SU-DHL-6 (cell line): ENCODE measurements around the gene MAGOH.

ENCODE experiments used
- H2AFZ ChIP-seq: fragments of 200-600 bp; sonication (generic); 2 replicates; pipeline ENCODE4 v1.6.1; 2014; ENCODE audit warnings: low read depth, mild to moderate bottlenecking, moderate library complexity, mixed read lengths, antibody characterized with exemption, low read length; ENCODE audit not compliant: severe bottlenecking
- H3F3A ChIP-seq: fragments of 200-600 bp; shearing (Covaris generic); 2 replicates; pipeline ENCODE4 v1.6.0; 2016; ENCODE audit warnings: antibody characterized with exemption, mild to moderate bottlenecking; ENCODE audit not compliant: insufficient read depth
- H3K27ac ChIP-seq: fragments of 200-600 bp; sonication (generic); 2 replicates; pipeline ENCODE4 v1.5.1; 2016; ENCODE audit warnings: low read depth, mild to moderate bottlenecking, low read length, moderate library complexity, mixed read lengths
- H3K27me3 ChIP-seq: fragments of 200-600 bp; sonication (generic), shearing (Covaris generic); 2 replicates; pipeline ENCODE4 v1.6.0; 2014; ENCODE audit warnings: mild to moderate bottlenecking, low read length
- H3K36me3 ChIP-seq: fragments of 200-600 bp; sonication (generic); 2 replicates; pipeline ENCODE4 v1.6.1; 2014; ENCODE audit warnings: mild to moderate bottlenecking, low read length, mixed read lengths
- H3K4me2 ChIP-seq: fragments of 300-600, 200-600 bp; shearing (Covaris generic), sonication (generic); 2 replicates; pipeline ENCODE4 v1.6.0; 2014; ENCODE audit warnings: low read length, low read depth, mild to moderate bottlenecking; ENCODE audit not compliant: poor library complexity, severe bottlenecking
- H3K4me3 ChIP-seq: fragments of 200-600 bp; sonication (generic); 2 replicates; pipeline ENCODE4 v1.5.1; 2014; ENCODE audit warnings: antibody characterized with exemption, low read length, mild to moderate bottlenecking, mixed read lengths; ENCODE audit not compliant: insufficient read depth, poor library complexity, severe bottlenecking
- H3K79me2 ChIP-seq: fragments of 200-600 bp; sonication (generic); 2 replicates; pipeline ENCODE4 v1.6.1; 2014; ENCODE audit warnings: mild to moderate bottlenecking, low read length, moderate library complexity; ENCODE audit not compliant: insufficient read depth
- H3K9ac ChIP-seq: fragments of 200-600 bp; sonication (generic); 2 replicates; pipeline ENCODE4 v1.7.0; 2014; ENCODE audit warnings: mild to moderate bottlenecking, low read length
- H3K9me2 ChIP-seq: fragments of 200-600 bp; sonication (generic); replicated peaks from 2 replicates; pipeline ENCODE4 v1.6.1; 2014; ENCODE audit warnings: low read length; ENCODE audit not compliant: insufficient read depth
- H3K9me3 ChIP-seq: fragments of 200-600 bp; sonication (generic); 2 replicates; pipeline ENCODE4 v1.6.1; 2014; ENCODE audit warnings: low read length, mixed read lengths; ENCODE audit not compliant: insufficient read depth
- H4K20me1 ChIP-seq: fragments of 200-600 bp; sonication (generic); 2 replicates; pipeline ENCODE4 v1.6.1; 2014; ENCODE audit warnings: low read depth, mild to moderate bottlenecking, antibody characterized with exemption, low read length, moderate library complexity, mixed read lengths
- CTCF ChIP-seq: fragments of 200-600 bp; sonication (generic); IDR thresholded peaks from one replicate; pipeline ENCODE4 v1.5.1; 2017; ENCODE audit warnings: antibody characterized with exemption, mild to moderate bottlenecking, low read length, moderate library complexity; ENCODE audit not compliant: insufficient read depth, poor library complexity, severe bottlenecking
- EZH2phosphoT487 ChIP-seq: fragments of 200-600 bp; sonication (generic), shearing (Covaris generic); conservative IDR thresholded peaks from 2 replicates; pipeline ENCODE4 v1.6.1; 2018; ENCODE audit warnings: mild to moderate bottlenecking, antibody characterized with exemption, low read length, moderate library complexity, mixed read lengths

MAGOH gene

GRCh38 chr1:53260631-53261247 is 22.4 kb upstream of the MAGOH start:
- H3K9me3 ChIP-seq, result no peaks in the 10 kb centered on the region
- H3K36me3 ChIP-seq, result peaks cover 17% of the 10 kb centered on the region
- no peak overlapping the region for H3K4me3 ChIP-seq
- no peaks in the 10 kb centered on the region for H3F3A ChIP-seq
- no peak overlapping the region for H3K4me2 ChIP-seq
- no peaks in the 10 kb centered on the region for H3K27me3 ChIP-seq
- no peaks in the 10 kb centered on the region for H3K79me2 ChIP-seq
- H3K9ac ChIP-seq, result no peak overlapping the region
- no peak overlapping the region for H2AFZ ChIP-seq
- no peaks in the 10 kb centered on the region for H4K20me1 ChIP-seq
- TF ChIP-seq CTCF (no peak), EZH2phosphoT487 (no peak)
- H3K9me2 ChIP-seq, result no peaks in the 10 kb centered on the region
- no peak overlapping the region for H3K27ac ChIP-seq

GRCh38 chr1:53259932-53260331 is 21.6 kb upstream of the MAGOH start:
- no peaks in the 10 kb centered on the region for H4K20me1 ChIP-seq
- no peaks in the 10 kb centered on the region for H3K9me3 ChIP-seq
- no peaks in the 10 kb centered on the region for H3F3A ChIP-seq
- H3K4me3 ChIP-seq, result no peak overlapping the region
- H2AFZ ChIP-seq, result no peak overlapping the region
- no peaks in the 10 kb centered on the region for H3K79me2 ChIP-seq
- no peaks in the 10 kb centered on the region for H3K9me2 ChIP-seq
- TF ChIP-seq EZH2phosphoT487 (no peak), CTCF (no peak)
- H3K4me2 ChIP-seq, result no peak overlapping the region
- no peak overlapping the region for H3K27ac ChIP-seq
- peaks cover 17% of the 10 kb centered on the region for H3K36me3 ChIP-seq
- no peak overlapping the region for H3K9ac ChIP-seq
- no peaks in the 10 kb centered on the region for H3K27me3 ChIP-seq

- peaks cover 21% of the 10 kb centered on the region for H3K36me3 ChIP-seq
- H2AFZ ChIP-seq, result no peak overlapping the region
- H3K27ac ChIP-seq, result no peak overlapping the region
- H3K9me2 ChIP-seq, result no peaks in the 10 kb centered on the region
- no peaks in the 10 kb centered on the region for H3K27me3 ChIP-seq
- no peak overlapping the region for H3K4me3 ChIP-seq
- no peaks in the 10 kb centered on the region for H3K9me3 ChIP-seq
- no peaks in the 10 kb centered on the region; the same call in 1 of the 2 replicates for H3F3A ChIP-seq
- no peaks in the 10 kb centered on the region for H3K79me2 ChIP-seq
- TF ChIP-seq CTCF (no peak), EZH2phosphoT487 (no peak)
- no peaks in the 10 kb centered on the region for H4K20me1 ChIP-seq
- no peak overlapping the region for H3K4me2 ChIP-seq
- H3K9ac ChIP-seq, result no peak overlapping the region
Measured at GRCh38 chr1:53258216-53258615, 19.9 kb upstream of the MAGOH start.
